Right lobe of liver (tissue), 4 donors: Measurements from ENCODE around the gene CNTNAP1.
"Not testable (repeated sequence)": the region's sequence is repeated elsewhere in the genome, so short reads cannot be mapped to it uniquely, and the experiment has no call there.

Experiments used
- CTCF ChIP-seq, 4 donors: fragments of 200-600 bp in 3 of 4; fragments of 450-650 bp in 1 of 4; IDR thresholded peaks; one replicate each; pipeline versions ENCODE4 v1.5.1 to v1.8.0; 2016 to 2022; ENCODE audit warnings: antibody characterized with exemption in 4 of 4, mild to moderate bottlenecking in 2 of 4
- POLR2A ChIP-seq: fragments of 450-650 bp; IDR thresholded peaks from one replicate; pipeline ENCODE4 v1.6.1; 2017; ENCODE audit warnings: antibody characterized with exemption, mild to moderate bottlenecking
- donor health status: DM: no; HTN: no; CAD: no.
- donor health status: DM: no; HTN: no; CAD: no.
- donor health status: DM: no; HTN: yes; CAD: no.

DNA sequence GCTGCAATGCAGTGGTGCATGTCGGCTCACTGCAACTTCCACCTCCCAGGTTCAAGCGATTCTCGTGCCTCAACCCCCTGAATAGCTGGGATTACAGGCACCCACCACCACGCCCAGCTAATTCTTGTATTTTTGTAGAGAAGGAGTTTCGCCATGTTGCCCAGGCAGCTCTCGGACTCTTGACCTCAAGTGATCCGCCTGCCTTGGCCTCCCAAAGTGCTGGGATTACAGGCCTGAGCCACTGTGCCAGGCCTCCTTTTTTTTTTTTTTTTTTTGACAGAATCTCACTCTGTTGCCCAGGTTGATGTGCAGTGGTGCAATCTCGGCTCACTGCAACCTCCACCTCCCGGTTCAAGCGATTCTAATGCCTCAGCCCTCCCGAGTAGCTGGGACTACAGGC, 60.6 kb downstream of the CNTNAP1 start:
- TF ChIP-seq CTCF (IDR thresholded peaks at IDR 0.05); POLR2A: not testable (repeated sequence)
